Left renal cortex interstitium (tissue), 4 donors: ENCODE data around the gene TBK1. TPM values are rescaled to one million over a fixed set of nuclear protein-coding genes. Genes with fewer than 3 reads are reported as not detected.

Experiments used
- DNase-seq, 4 donors: peaks; one replicate each; pipeline ENCODE4 v3.0.0-alpha.2; 2013; ENCODE audit warnings: low read depth in 4 of 4, low spot score in 2 of 4, missing footprints in 1 of 4
- polyA plus RNA-seq, 4 donors: library from polyadenylated mRNA; unstranded; fragments of 120-200 nt; gene quantifications; one replicate each; pipeline ENCODE4 v1.2.1, GENCODE V29; 2013; ENCODE audit not compliant: insufficient read length in 4 of 4

Gene TBK1
- 10 to 100 TPM; 19.7 to 26.9 (median 23.2) TPM for polyA plus RNA-seq

GRCh38 chr12:64451687-64452558 is at the start of gene TBK1:
Gene TBK1 (plus strand): TSS chr12:64452120. CDS start chr12:64455871, 3,751 bp downstream.
- peak; percentile 62 to 76 (median 73) for DNase-seq

DNA sequence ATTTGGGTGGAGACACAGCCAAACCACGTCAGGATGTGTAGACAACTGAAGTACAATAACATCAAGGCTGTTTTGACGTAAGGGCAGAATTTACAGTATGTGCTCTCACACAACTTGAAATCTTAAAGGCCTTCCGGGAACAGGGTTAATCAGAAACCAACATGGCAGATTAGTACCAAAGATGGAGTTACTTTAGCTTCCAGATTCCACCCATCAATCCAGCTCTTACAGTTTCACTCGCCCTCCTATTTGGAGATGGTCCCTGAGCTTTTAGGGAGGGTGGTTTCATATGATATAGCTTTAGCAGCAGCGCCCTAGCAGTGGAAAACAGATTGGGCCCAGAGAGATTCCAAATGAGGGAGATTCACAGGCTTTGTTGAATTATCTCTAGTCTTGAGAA is 49.7 kb upstream of the TBK1 start:
- DNase-seq: no peak

GRCh38 chr12:64403707-64404469 is 48.0 kb upstream of the TBK1 start, which contains the start of gene XPOT:
Gene XPOT (plus strand): TSS chr12:64404392. CDS start chr12:64410036, 5,644 bp downstream.
- DNase-seq: peak; percentile 87 to 93 (median 92)

- peak in 2 of 4 donors; percentile 55 to 64 for DNase-seq
Observed at GRCh38 chr12:64404470-64405256, 47.3 kb upstream of the TBK1 start.

GRCh38 chr12:64407342-64408223 is 44.3 kb upstream of the TBK1 start:
- DNase-seq: no peak

DNA sequence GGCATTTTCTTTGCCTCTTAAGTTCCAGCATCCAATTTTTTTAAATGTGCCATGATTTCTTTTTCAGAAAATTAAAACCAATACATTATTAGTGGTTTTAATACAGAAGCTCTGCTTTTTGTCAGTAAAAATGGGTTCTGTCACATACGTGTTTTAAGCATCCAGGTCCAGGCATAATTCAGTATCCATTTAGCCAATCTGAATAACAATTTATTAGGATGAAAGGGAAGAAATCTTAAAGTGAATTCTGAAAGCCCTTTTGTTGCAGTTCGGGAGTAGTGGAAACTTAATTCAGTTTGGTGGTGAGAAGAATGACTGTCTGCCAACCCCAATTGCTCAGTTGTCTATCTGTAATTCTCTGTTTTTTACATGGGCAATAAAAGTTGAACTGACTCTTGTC is 40.5 kb upstream of the TBK1 start:
- no peak for DNase-seq

- no peak for DNase-seq
Observed at GRCh38 chr12:64412459-64412858, 39.5 kb upstream of the TBK1 start.

GRCh38 chr12:64413884-64414283 is 38.0 kb upstream of the TBK1 start:
- DNase-seq: no peak

DNA sequence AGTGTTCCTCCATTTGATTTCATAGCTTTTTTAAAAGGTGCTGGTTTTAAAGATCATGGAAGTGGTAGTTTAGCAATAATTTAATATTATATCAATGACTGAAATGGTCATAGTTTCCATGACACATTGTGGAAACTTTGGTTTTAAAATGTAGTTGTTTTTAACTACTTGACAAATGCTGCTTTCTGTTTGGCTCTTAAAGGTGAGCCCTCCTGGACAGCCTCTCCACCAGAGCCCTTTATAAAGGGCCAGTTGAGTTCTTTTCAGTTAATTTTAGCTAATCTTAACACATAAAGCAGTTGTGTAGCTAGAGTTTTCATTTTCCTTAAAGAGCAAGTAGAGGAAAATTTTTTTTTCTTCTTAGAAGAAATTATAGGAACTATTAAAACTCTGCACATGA is 33.7 kb upstream of the TBK1 start:
- DNase-seq: no peak

DNA sequence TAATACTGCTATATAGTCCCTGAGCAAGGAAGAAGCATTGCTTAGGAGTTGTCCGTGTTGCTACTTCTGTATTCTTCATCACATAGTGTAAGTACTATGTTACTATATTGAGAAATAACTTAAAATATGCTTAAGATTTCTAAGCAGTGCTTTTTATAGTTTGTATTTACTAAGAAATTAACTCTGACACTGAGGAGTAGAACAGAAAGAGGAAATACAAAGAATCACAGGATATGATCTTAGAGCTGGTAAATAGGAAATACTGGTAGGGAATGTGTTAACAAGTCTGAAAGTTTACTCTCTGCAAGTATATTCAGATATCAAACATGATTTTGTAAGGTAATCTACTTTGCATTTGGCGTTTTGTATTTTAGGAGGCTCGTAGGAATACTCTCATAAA is 32.2 kb upstream of the TBK1 start:
- DNase-seq: no peak

DNA sequence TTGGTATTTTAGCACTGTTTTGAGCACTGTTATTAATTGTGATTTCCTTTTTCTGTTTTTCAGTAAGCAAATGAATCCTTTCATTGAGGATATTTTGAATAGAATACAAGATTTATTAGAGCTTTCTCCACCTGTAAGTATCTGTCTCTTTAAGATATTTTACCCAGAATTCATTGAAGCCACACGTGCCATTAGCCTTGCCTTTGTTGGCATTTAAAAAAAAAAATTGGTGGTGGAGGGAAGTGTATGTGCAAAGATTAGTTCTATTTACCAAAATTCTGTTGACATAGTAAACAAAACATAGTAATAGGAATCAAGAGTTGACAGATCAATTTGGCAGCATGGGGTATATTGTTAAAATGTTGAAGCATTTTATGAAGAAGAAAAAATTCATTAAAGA is 23.9 kb upstream of the TBK1 start:
- no peak for DNase-seq

DNA sequence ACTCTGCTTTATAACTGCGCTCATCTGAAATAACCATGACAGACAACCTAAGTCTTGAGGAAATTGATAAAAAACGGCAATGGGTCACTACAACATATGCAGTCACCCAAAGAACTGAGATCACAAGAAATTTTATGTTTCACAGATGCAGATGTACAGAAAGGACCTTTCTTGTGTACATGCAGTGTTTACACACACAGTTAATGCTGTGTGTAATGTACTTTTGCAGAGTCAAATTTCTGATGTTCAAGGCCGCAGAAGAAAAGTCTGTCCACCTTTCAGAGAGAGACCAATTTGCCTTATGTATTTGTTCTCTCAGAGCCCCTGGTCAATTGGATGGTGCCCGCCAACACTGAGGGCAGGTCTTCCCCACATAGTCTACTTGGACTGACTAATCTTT is 23.0 kb upstream of the TBK1 start:
- no peak for DNase-seq

DNA sequence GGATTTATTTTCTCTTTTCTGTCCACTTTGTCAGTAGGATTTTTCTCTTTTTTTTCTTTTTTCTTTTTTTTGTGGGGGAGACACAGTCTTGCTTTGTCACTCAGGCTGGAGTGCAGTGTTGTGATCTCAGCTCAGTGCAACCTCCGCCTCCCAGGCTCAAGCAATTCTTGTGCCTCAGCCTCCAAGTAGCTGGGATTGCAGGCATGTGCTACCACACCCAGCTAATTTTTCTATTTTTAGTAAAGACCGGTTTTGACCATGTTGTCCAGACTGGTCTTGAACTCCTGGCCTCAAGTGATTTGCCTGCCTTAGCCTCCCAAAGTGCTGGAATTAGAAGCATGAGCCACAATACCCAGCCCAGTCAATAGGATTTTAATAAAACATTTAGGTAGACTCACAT is 21.0 kb upstream of the TBK1 start:
- DNase-seq: no peak

- DNase-seq: no peak
Observed at GRCh38 chr12:64431791-64432190, 20.1 kb upstream of the TBK1 start.

DNA sequence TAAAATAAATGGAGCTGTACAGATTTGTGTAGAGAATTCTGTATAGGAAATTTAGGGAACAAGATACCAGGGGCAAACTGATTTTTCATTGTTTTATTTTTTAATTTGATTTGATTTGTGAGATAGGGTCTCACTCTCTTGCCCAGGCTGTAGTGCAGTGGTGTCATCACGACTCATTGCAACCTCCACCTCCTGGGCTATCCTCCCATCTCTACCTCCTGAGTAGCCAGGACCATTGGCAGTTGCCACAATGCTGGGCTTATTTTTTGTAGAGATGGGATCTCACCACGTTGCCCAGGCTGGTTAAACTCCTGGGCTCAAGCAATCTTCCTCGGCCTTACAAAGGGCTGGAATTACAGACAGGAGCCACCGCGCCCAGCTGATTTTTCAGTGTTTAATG is 18.0 kb upstream of the TBK1 start:
- no peak for DNase-seq

- no peak for DNase-seq
Observed at GRCh38 chr12:64440100-64440499, 11.8 kb upstream of the TBK1 start.

- no peak for DNase-seq
Observed at GRCh38 chr12:64445490-64445889, 6.4 kb upstream of the TBK1 start.

GRCh38 chr12:64446295-64446694 is 5.6 kb upstream of the TBK1 start:
- DNase-seq: no peak

- no peak for DNase-seq
Observed at GRCh38 chr12:64450057-64450640, 1.8 kb upstream of the TBK1 start.
